ENCODE data around the gene HSPA12B. TPM values are rescaled to one million over a fixed set of nuclear protein-coding genes. Genes with fewer than 3 reads are reported as not detected.
A peak's percentile ranks its signal among the peaks of the same experiment; 100 is the strongest.

The HSPA12B gene
- total and polyA plus RNA-seq, 2 donors (not counting 3 experiments of a cell fraction or from before 2014, with no cell fraction given), result 3.7 to 6.6 TPM

GRCh38 chr20:3768342-3769130, 36.1 kb downstream of the HSPA12B start:
- Histone ChIP-seq H4K20me1 (replicated peaks; ENCODE audit: control insufficient read depth, extremely low read depth, insufficient read depth, low read length) (no peaks in the 10 kb centered on the region), H3K4me1 (ENCODE audit: control insufficient read depth, extremely low read depth, insufficient read depth, low read length) (peaks cover 25% of the 10 kb centered on the region), H3K4me3 (replicated peaks in 1 of 3; ENCODE audit: insufficient read depth in 1 of 3, low read depth in 1 of 3, low read length in 3 of 3) (peak overlapping the region; percentile 14 to 61 (median 48)), H3K9me3 (replicated peaks; ENCODE audit: control insufficient read depth, insufficient read depth, low read length) (no peaks in the 10 kb centered on the region), H3K27me3 (ENCODE audit: control insufficient read depth in 2 of 2, insufficient read depth in 2 of 2, low read length in 2 of 2) (no peaks in the 10 kb centered on the region), H2AFZ (ENCODE audit: low read depth, low read length) (peak overlapping the region; percentile 90), H3K79me2 (ENCODE audit: control insufficient read depth, insufficient read depth, low read length) (peaks cover 13% of the 10 kb centered on the region), H3K9ac (replicated peaks; ENCODE audit: extremely low read depth, insufficient read depth, low read length) (peak overlapping the region; percentile 73), H3K27ac (ENCODE audit: insufficient read depth, low read depth, low read length) (peak overlapping the region; percentile 55), H3K9me1 (replicated peaks; ENCODE audit: control insufficient read depth, extremely low read depth, insufficient read depth, low read length) (no peaks in the 10 kb centered on the region), H3K4me2 (ENCODE audit: insufficient read depth, low read length) (peak overlapping the region; percentile 26), H3K36me3 (ENCODE audit: control insufficient read depth in 2 of 2, extremely low read depth in 1 of 2, insufficient read depth in 2 of 2, low read length in 2 of 2) (no peaks in the 10 kb centered on the region)
- BruUV-seq (replicated peaks), result no TSS peak
- dilution Hi-C loops (cut with MboI; ENCODE audit: extremely low pct_ligation_motif_present, low sequenced_read_pairs), result no loop called here
- ChIA-PET POLR2A (interaction anchor here (0.8 kb wide), 1 partner anchor 11 kb away, joined by 3 read pairs; no protein-coding TSS in a partner anchor), CTCF (interaction anchor here (0.5 to 6.5 kb wide), 34 partner anchors 8 to 391 kb away, joined by 3 to 76 read pairs (median 5); partner anchors contain the start of genes AP5S1, CENPB and SPEF1)
- intact Hi-C loops (cut with micrococcal nuclease), result loop anchor here (1.0 to 5.0 kb wide), 6 partner anchors 9 to 361 kb away; partner anchors contain the start of genes DNAAF9 and SPEF1
- DNase-seq (ENCODE audit: low read depth, low spot score) (peak; percentile 75), FAIRE-seq (peak; percentile 81)
- peak; percentile 49 to 79 for TF ChIP-seq CTCF (IDR thresholded peaks at IDR 0.05; ENCODE audit: extremely low read depth in 1 of 2, insufficient read depth in 1 of 2, low read depth in 1 of 2, low read length in 2 of 2)
- TF ChIP-seq MYC (IDR thresholded peaks at IDR 0.05; ENCODE audit: low read depth, low read length), result no peak
- peak; percentile 54 for TF ChIP-seq POLR2AphosphoS5 (IDR thresholded peaks at IDR 0.05; ENCODE audit: insufficient read depth, low read depth, low read length)
- no peak for TF ChIP-seq JUN (IDR thresholded peaks at IDR 0.05; ENCODE audit: borderline replicate concordance, insufficient read depth, insufficient read length, low read depth)
